HG02759 (cell line): ENCODE measurements around the gene ADGRL3.
"Not testable (repeated sequence)": the region's sequence is repeated elsewhere in the genome, so short reads cannot be mapped to it uniquely, and the experiment has no call there.

Experiments
- ATAC-seq: cut with Tn5 transposase; IDR thresholded peaks from one replicate; pipeline ENCODE4 v1.9.1; 2021; ENCODE audit warnings: mild to moderate bottlenecking, moderate library complexity; ENCODE audit not compliant: unreplicated experiment

The ADGRL3 gene

GRCh38 chr4:61468024-61468720, 268.0 kb downstream of the ADGRL3 start:
- no peak for ATAC-seq

GRCh38 chr4:61473306-61473705, 273.2 kb downstream of the ADGRL3 start:
- no peak for ATAC-seq

- no peak for ATAC-seq
Observed at GRCh38 chr4:61478340-61478739, 278.2 kb downstream of the ADGRL3 start.

GRCh38 chr4:61485056-61485455, 284.9 kb downstream of the ADGRL3 start:
- ATAC-seq, result no peak

- ATAC-seq, result no peak
Observed at GRCh38 chr4:61489927-61490326, 289.8 kb downstream of the ADGRL3 start.

- ATAC-seq, result no peak
Observed at GRCh38 chr4:61493041-61493440, 292.9 kb downstream of the ADGRL3 start.

- no peak for ATAC-seq
Observed at GRCh38 chr4:61493470-61493869, 293.3 kb downstream of the ADGRL3 start.

- no peak for ATAC-seq
Observed at GRCh38 chr4:61500883-61501282, 300.8 kb downstream of the ADGRL3 start.

GRCh38 chr4:61501812-61502211, 301.7 kb downstream of the ADGRL3 start:
- ATAC-seq, result no peak

- ATAC-seq, result no peak
Observed at GRCh38 chr4:61505773-61506685, 305.9 kb downstream of the ADGRL3 start.

GRCh38 chr4:61507091-61507490, 307.0 kb downstream of the ADGRL3 start:
- no peak for ATAC-seq

- ATAC-seq, result not testable (repeated sequence)
Observed at GRCh38 chr4:61509721-61510241, 309.7 kb downstream of the ADGRL3 start.

- no peak for ATAC-seq
Observed at GRCh38 chr4:61511716-61512488, 311.8 kb downstream of the ADGRL3 start.

- no peak for ATAC-seq
Observed at GRCh38 chr4:61514991-61515390, 314.9 kb downstream of the ADGRL3 start.

GRCh38 chr4:61517144-61517543, 317.0 kb downstream of the ADGRL3 start:
- ATAC-seq, result no peak

GRCh38 chr4:61520166-61520565, 320.0 kb downstream of the ADGRL3 start:
- ATAC-seq, result no peak

- no peak for ATAC-seq
Observed at GRCh38 chr4:61520681-61521160, 320.6 kb downstream of the ADGRL3 start.

GRCh38 chr4:61521451-61521850, 321.3 kb downstream of the ADGRL3 start:
- ATAC-seq, result no peak

GRCh38 chr4:61522312-61522711, 322.2 kb downstream of the ADGRL3 start:
- no peak for ATAC-seq

GRCh38 chr4:61527888-61528287, 327.8 kb downstream of the ADGRL3 start:
- no peak for ATAC-seq

- no peak for ATAC-seq
Observed at GRCh38 chr4:61528595-61528994, 328.5 kb downstream of the ADGRL3 start.
